Esophagus muscularis mucosa (tissue), 3 donors: ENCODE measurements around the gene TRAF3.

Experiments used
- CTCF ChIP-seq, 3 experiments: fragments of 200-600 bp in 2 of 3; fragments of 450-650 bp in 1 of 3; sonication (generic) in 2 of 3; IDR thresholded peaks; one replicate each; pipeline ENCODE4 v1.5.1; 2017 to 2019; ENCODE audit warnings: antibody characterized with exemption in 3 of 3, mild to moderate bottlenecking in 2 of 3, moderate library complexity in 1 of 3
- POLR2A ChIP-seq: fragments of 450-650 bp; IDR thresholded peaks from one replicate; pipeline ENCODE4 v1.6.1; 2017; ENCODE audit warnings: antibody characterized with exemption, moderate library complexity, mild to moderate bottlenecking, low read depth

DNA sequence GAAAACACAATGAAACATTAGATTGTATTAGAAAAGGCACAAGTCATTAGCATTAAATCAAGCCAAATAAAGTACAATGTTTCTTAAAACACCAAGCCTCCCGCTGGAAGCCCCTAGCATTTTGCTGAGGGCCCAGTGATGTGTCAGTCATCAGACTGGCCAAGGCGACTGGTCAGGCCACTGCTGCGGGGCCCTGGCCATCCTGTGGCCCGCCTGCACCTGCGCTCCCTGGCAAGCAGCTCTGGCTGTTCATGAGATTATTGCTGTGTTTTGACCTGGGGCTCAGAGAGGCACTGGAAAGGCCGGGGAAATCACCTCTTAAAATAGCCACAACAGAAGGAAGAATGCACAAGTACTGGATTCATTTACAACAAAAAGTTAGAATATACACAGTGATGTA is 121.0 kb downstream of the TRAF3 start:
- TF ChIP-seq CTCF (IDR thresholded peaks at IDR 0.05), result no peak
- no peak for TF ChIP-seq POLR2A
